HG03097 (cell line): Measurements from ENCODE around the gene CLEC6A.
"Not testable (repeated sequence)": the region's sequence is repeated elsewhere in the genome, so short reads cannot be mapped to it uniquely, and the experiment has no call there.

Experiments used
- ATAC-seq: cut with Tn5 transposase; IDR thresholded peaks from one replicate; pipeline ENCODE4 v1.9.1; 2021; ENCODE audit not compliant: unreplicated experiment, low FRiP score

Gene CLEC6A

DNA sequence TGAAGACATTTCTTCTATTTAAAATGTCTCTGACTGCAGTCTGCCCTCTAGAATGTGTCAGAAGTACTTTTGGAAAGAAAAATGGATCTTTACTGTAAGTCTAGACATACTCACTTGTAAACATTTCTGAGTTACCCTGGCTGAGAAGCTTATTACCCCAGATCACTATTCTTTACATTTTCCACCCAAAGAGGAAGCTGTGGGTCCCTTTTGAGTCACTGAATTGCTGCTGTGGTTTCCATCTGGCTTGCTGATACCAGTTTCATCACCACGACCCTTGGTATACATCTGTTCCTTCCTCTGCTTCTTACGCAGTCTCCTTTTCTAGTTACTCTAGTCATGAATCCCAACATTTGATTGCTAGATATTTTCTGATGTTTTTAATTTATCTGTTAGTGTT, 37.3 kb downstream of the CLEC6A start:
- ATAC-seq = peak; percentile 89

DNA sequence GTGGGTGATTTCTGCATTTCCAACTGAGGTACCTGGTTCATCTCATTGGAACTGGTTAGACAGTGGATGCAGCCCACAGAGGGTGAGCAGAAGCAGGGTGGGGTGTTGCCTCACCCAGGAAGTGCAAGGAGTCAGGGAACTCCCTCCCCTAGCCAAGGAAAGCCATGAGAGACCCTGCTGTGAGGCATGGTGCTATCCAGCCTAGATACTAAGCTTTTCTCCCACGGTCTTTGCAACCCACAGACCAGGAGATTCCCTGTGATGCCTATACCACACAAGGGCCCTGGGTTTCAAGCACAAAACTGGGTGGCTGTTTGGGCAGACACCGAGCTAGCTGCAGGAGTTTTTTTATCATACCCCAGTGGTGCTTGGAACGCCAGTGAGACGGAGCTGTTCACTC, 39.9 kb downstream of the CLEC6A start:
- not testable (repeated sequence) for ATAC-seq

DNA sequence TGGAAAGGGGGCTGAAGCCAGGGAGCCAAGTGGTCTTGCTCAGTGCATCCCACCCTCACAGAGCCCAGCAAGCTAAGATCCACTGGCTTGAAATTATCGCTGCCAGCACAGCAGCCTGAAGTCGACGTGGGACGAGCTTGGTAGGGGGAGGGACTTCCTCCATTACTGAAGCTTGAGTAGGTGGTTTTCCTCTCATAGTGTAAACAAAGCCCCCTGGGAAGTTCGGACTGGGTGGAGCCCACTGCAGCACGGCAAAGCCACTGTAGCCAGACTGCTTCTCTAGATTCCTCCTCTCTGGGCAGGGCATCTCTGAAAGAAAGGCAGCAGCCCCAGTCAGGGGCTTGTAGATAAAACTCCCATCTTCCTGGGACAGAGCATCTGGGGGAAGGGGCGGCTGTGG, 40.3 kb downstream of the CLEC6A start:
- ATAC-seq = not testable (repeated sequence)

DNA sequence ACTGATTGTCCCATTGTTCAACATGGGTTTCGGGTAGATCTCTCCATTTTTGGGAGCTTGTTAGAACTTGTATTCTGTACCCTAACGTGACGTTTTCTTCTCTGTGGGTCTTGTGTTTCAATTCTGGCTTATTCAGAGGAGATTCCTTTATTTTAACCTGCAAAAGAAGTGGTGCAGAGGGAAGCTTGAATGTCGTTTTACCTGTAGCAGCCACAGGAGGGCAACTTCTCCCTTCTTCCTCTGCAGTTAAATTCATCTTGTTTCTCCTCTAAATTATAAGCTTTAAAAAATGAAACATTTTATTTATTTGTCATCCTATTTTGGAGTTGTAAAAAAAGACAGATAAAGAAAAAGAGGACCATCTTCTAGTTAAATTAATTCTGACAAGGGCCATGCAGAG, 43.9 kb downstream of the CLEC6A start:
- ATAC-seq = no peak

DNA sequence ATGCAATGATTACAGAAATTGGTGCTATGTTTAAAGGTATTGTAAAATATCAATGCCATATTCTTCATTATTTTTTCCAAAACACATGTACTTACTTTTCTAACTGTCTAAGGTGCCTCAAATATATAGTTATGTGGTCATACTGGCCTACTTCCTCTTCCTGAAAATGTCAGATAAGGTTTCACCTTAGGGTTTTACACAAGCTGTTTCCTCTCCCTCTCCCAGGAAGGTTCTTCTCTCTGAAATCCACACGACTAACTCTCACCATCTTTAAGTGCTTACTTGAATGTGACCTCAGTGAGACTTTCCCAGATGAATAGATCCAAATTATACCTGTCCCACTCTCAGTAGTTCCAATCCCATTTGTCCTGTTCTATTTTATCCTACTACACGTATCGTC, 46.0 kb downstream of the CLEC6A start:
- no peak for ATAC-seq

DNA sequence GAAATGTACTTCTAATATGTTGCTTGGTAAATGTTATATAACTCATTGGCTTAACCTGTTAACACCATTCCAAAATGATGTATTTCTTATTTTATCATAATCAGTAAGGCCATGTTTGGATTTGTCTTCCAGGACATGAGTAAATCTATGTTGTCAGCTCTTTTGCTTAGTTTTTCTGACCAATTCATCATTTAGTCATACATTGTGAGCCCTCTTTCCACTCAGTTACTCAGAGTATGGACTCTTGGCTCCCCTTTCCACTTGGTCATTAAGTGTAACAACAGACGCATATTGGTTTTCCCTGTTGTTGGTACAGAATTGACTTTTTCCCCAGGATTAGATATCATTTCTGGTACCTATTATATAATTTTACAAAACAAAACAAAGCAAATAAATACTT, 48.6 kb downstream of the CLEC6A start:
- no peak for ATAC-seq

DNA sequence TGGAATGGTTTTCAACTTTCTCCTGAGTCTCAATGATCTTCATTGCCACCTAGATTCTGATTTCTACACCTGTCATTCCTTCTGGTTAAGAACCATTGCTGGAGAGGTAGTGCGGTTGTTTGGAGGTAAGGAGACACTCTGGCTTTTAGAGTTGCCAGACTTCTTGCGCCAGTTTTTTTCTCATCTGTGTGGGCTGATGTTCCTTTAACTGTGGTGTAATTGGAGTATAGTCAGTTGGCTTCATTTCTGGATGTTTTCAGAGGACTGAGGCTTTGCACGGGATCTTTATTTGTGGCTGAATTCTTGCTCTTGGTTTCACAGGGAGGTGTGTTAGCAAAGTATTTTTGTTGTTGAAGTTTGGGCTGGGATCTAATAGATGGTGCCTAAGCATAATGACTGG, 51.8 kb downstream of the CLEC6A start:
- ATAC-seq = no peak

DNA sequence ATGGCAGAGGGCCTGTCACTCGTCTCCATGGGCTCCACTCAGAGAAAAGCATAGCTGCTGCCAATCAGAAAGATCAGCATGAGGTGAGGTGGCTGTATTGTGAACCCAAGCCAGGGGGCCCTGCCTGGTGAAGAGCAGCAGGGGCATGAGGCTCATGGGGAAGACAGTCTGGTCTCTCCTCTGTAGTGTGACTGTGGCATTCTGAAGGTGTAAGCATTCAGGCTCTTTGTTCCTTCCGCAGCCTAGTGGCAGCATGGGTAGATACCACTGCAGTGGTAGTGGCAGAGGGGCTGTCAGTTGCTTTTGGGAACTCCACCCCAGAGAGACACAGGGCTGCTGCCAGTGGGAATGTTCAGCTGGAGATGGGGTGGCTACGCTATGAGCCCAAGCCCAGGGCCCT, 52.5 kb downstream of the CLEC6A start:
- ATAC-seq = no peak

DNA sequence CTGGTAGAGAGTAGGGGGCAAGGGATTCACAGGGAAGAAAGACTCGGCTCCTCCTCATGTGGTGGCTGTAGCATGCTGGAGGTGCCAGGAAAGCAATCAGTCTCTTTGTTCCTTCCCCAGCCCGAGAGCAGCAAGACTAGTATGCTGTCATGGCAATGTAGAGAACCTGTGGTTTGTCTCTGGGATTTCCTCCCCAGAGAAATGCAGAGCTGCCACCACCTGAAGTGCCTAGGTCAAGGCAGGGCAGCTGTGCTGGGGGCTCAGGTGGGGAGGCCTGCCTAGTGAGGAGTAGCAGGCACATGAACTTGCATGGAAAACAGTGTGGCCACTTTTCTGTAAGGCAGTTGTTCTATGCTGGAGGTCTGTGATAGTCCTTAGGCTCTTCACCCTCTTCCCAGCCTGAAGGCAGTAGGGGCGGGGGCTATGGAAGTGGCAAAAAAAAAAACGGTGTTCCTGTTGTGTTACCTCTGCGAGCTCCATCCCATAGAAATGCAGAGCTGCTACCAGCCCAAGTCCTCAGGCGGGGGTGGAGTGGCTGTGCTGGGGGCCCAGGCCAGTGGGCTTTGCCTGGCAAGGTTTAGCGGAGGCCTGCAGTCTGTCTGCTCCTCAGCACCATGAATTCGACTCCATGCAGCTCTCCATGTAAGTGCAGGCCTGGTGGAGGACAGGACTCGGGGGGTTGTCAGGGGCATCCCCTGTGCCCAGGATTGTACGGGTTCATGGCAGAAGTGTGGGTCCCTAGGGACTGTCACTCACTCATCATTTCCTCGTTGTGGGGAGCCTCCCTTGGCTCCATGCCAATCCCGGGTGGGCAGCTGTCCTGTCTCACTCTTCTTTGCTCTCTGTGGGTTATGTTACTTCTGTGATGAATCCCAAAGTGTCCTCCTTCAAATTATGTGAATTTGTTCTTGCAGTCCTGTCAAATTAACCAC, 53.4 kb downstream of the CLEC6A start:
- ATAC-seq = no peak

DNA sequence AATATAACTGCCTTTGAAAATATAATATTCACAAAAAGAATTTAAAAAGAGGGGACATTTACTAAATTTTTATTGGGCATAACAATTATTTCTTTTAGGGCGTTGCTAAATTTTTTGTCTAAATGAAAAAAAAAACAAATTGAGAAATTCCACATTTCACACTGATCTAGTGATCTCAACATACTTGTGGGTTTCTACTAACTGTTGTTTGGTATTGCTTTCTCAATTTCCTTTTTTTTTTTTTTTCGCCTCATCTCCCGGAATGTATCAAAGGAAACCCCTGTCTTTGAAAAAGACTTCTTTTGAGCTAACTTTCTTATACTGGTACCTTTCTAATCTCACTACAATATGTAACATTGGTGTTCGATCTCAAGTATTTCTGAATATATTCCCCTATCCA, 57.5 kb downstream of the CLEC6A start, which contains the start of gene CLEC4D:
TSS of gene CLEC4D (plus strand) at position 248 of the 400 bp plus-strand sequence. CDS start 230 bp downstream, outside the sequence.
- ATAC-seq = no peak

DNA sequence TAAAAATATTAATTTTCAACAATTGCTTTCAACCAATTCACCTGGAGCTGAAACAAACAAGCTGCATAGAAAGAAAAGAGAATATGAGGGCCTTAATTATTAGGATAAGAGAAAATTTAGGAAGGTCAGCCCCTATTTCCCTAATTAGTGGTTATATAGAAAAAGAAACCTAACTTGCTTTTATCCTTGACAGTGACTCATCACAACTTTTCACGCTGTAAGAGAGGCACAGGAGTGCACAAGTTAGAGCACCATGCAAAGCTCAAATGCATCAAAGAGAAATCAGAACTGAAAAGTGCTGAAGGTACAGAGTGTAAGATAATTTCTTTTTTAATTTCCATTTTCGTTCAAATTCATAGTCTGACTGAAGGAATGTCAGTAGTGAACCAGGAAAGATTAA, 62.2 kb downstream of the CLEC6A start:
- no peak for ATAC-seq

DNA sequence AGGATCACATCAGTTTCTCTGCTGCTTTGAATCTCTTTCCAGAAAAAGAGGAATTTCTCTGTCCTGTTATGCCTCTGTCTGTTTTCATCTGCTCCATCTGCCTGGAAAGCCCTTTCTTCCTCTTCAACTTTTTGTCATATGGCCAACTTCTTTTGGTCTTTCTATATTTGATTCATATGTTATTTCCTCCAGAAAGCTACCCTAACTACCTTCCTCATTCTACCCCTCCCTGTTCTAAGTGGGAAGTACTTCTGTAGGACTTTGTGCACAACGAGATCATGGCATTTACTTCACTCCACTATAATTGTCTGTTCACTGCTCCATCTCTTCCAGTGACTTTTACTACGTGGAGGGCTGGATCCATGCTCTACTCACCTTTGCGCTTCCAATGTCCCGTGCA, 63.4 kb downstream of the CLEC6A start:
- no peak for ATAC-seq

DNA sequence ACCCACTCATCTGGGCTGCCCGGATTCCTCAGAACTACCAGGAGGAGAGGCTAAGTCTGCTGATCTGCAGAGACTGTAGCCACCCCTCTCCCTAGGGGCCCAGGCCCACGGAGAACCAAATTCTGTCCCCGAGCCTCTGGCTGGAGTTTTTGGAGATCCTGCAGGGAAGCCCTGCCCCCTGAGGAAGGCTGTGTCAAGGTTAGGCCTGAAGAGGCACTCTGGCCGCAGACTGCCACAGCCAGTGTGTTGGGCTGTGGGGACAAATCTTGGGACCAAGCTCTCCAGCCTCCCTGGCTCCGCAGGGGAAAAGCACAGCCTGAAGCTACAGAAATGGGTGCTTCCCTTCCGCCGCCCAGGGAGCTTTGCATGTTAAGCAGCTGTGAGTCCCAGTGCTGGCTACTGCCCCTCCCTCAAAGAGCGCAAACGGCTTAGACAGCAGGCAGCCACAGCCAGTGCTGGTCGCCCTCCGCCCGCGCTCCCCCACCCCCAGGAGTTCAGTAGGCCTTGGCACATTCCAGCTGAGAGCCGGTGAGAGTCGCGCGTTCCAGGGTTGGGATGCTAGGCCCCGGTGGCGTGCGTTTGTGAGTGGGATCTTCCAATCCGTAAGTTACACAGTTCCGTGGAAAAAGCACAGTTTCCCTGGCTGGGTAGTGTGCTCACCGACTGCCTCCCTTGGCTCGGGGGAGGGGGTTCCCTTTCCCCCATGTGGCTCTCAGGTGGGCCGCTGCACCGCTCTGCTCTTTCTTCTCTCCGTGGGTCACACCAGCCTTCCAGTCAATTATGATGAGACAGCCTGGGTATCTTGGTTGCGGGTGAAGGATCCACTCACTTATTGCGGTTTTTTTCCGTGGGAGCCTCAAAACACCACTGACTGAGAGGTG, 71.7 kb downstream of the CLEC6A start:
- no peak for ATAC-seq
